IgD-negative memory B cell (primary cell): ENCODE measurements around the gene MAGI2. TPM values are rescaled to one million over a fixed set of nuclear protein-coding genes. Genes with fewer than 3 reads are reported as not detected.

Source experiments
- H3K27ac Mint-ChIP-seq, 3 donors: one replicate each; pipeline ENCODE4 v1.8.0; 2020 to 2022; ENCODE audit warnings: mild to moderate bottlenecking in 3 of 3, mixed read lengths in 3 of 3, moderate library complexity in 1 of 3
- H3K27me3 Mint-ChIP-seq: one replicate; pipeline ENCODE4 v1.8.0; 2021; ENCODE audit warnings: mixed read lengths
- H3K36me3 Mint-ChIP-seq: one replicate; pipeline ENCODE4 v1.8.0; 2020; ENCODE audit warnings: mild to moderate bottlenecking, mixed read lengths
- H3K4me1 Mint-ChIP-seq, 3 donors: one replicate each; pipeline ENCODE4 v1.8.0; 2020 to 2022; ENCODE audit warnings: mixed read lengths in 3 of 3, mild to moderate bottlenecking in 1 of 3
- H3K4me3 Mint-ChIP-seq, 4 donors: one replicate each; pipeline ENCODE4 v1.8.0; 2020 to 2022; ENCODE audit warnings: mild to moderate bottlenecking in 4 of 4, mixed read lengths in 4 of 4, moderate library complexity in 3 of 4
- H3K9me3 Mint-ChIP-seq, 3 donors: one replicate each; pipeline ENCODE4 v1.8.0; 2020 to 2021; ENCODE audit warnings: mixed read lengths in 3 of 3, mild to moderate bottlenecking in 1 of 3
- polyA plus RNA-seq: library from polyadenylated mRNA; unstranded; fragments of 300-500 nt; fragmentation: Illumina TruSeq; gene quantifications from one replicate; pipeline ENCODE4 v1.2.3, GENCODE V29; 2021

MAGI2 gene
- polyA plus RNA-seq, 1 donor from 2014 or later: not detected

DNA sequence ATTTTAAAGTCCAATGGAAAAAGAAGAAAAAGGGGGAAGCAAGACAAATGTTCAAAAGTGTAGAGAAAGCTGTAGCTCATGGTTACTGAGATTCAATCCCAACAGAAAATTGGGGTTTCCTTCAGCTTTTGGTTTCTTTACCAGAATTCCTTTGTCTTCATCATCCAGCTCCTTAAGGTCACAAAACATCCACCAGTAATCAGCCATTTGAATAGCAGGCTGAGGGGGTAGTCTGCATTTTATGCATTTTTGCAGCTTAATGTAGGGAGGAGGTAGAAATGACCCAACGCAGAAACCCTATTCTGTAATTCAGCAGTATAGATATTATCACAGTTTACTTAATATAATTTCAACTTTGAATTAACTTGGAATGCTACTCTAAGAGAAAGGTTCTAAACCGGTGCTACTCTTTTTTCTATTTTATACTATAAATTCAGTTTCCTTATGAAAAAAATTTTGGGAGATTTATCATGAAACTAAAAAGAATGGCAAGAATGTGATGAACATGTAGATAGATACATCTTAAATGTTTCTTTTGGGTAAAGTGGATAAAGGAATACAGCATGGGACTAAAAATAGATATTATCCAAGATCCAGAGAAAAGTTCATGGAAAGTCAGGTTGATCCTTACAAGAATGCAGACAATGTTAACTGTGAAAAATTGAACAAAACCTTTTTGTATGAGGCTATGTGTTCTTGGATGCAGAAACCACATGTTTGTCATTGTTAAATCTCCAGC lies 1058.0 kb downstream of the MAGI2 start:
- H3K9me3 Mint-ChIP-seq: peaks cover 0 to 2% (median 0%) of the 10 kb centered on the region in 3 donors
- no peaks in the 10 kb centered on the region for H3K36me3 Mint-ChIP-seq
- no peak overlapping the region for H3K27ac Mint-ChIP-seq
- no peaks in the 10 kb centered on the region for H3K27me3 Mint-ChIP-seq
- no peak overlapping the region for H3K4me3 Mint-ChIP-seq
- no peaks in the 10 kb centered on the region for H3K4me1 Mint-ChIP-seq

DNA sequence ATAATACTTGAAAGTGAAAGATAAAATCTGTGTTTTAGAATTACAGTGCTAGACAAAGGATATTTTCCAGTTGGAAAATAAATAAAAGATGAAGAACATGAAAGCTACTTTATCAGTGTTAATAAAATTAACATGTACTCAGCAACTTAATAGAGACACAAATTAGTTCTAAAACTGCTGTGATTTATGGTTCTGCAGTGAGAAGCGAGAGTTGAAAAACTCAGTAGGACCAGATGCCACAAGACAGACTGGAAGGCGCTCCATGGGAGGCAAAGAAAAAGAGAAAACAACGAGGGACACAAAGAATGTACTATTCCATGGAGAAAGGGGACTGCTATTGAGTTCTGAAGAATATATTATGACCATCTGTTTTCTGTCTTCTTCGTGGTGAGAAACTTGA lies 1064.4 kb downstream of the MAGI2 start:
- Mint-ChIP-seq H3K9me3 (no peaks in the 10 kb centered on the region), H3K4me3 (no peak overlapping the region), H3K27me3 (no peaks in the 10 kb centered on the region), H3K36me3 (no peaks in the 10 kb centered on the region), H3K4me1 (no peaks in the 10 kb centered on the region), H3K27ac (no peak overlapping the region)

DNA sequence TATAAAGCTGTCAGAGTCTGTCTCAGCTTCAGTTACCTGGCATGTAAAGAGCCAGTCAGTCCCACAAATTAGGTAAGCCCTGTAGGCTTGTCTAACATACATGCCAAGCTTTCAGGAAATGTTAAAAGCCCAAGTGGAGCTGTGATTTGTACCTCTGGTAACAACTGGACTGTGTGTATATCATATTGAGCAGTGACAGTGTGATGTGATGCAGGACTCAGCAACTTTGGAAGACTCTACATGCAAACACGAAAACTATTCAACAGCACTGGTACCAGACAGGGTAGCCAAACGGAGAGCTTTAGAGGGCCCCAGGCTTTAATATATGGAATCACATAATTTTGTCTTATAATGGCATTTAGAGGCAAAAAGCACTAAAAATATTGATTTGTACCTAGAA lies 1066.9 kb downstream of the MAGI2 start:
- H3K36me3 Mint-ChIP-seq: no peaks in the 10 kb centered on the region
- H3K4me3 Mint-ChIP-seq: no peak overlapping the region
- no peaks in the 10 kb centered on the region for H3K4me1 Mint-ChIP-seq
- H3K9me3 Mint-ChIP-seq: peaks cover 0 to 4% (median 3%) of the 10 kb centered on the region in 3 donors
- no peak overlapping the region for H3K27ac Mint-ChIP-seq
- no peaks in the 10 kb centered on the region for H3K27me3 Mint-ChIP-seq

DNA sequence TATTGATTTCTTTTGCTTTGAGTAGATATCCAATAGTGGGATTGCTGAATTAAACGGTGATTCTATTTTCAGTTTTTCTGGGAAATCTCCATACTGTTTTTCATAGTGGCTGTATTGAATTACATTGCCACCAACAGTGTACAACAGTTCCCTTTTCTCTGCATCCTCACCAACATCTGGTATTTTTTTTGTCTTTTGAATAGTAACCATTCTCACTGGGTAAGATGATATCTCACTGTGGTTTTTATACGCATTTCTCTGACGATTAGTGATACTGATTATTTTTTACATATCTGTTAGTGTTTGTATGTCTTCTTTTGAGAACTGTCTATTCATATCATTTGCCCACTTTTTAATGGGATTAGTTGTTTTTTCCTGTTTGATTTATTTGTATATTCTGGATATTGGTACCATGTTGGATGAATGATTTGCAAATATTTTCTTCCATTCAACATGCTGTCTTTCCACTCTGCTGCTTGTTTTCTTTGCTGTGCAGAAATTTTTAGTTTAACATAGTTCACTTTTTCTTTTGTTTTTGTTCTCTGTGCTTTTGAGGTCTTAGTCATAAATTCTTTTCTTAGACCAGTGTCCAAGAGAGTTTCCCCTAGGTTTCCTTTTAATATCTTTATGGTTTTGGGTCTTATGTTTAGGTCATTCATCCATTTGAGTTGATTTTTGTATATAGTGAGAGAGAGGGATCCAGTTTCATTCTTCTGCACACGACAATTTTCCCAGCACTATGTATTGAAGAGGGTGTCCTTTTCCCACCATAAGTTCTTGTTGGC lies 1070.2 kb downstream of the MAGI2 start:
- Mint-ChIP-seq H3K9me3 (peaks cover 0 to 4% (median 3%) of the 10 kb centered on the region in 3 donors), H3K27ac (no peak overlapping the region)

DNA sequence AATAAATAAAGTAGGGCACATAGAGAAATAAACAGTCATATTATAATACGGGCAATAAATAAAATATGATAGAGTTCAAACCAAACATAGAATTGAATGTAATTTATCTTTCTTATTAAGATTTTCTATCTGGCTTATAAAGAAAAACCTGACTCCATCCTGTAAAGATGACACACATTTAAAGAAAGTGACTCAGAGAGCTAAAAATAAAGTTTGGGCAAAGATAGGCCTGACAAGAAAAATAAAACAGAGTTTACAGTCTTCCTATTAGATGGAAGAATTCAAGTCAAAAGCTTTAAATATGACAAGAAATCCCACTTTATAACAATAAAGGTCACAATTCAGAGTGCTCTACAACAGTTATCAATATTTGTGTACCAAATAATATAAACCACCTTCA lies 1074.3 kb downstream of the MAGI2 start:
- Mint-ChIP-seq H3K4me3 (no peak overlapping the region), H3K4me1 (no peaks in the 10 kb centered on the region), H3K27ac (no peak overlapping the region), H3K27me3 (no peaks in the 10 kb centered on the region), H3K9me3 (peaks cover 0 to 6% (median 5%) of the 10 kb centered on the region in 3 donors), H3K36me3 (peaks cover 2% of the 10 kb centered on the region)

More for the DNA sequence above, 1070.2 kb downstream of the MAGI2 start:
- Mint-ChIP-seq H3K4me3 (no peak overlapping the region), H3K4me1 (no peaks in the 10 kb centered on the region), H3K27me3 (no peaks in the 10 kb centered on the region), H3K36me3 (peaks cover 2% of the 10 kb centered on the region)

- H3K4me3 Mint-ChIP-seq: no peak overlapping the region
- H3K27me3 Mint-ChIP-seq: no peaks in the 10 kb centered on the region
- H3K4me1 Mint-ChIP-seq: no peaks in the 10 kb centered on the region
- peaks cover 0 to 10% (median 3%) of the 10 kb centered on the region in 3 donors for H3K9me3 Mint-ChIP-seq
- H3K36me3 Mint-ChIP-seq: peaks cover 2% of the 10 kb centered on the region
- no peak overlapping the region for H3K27ac Mint-ChIP-seq
These were observed 1075.9 kb downstream of the MAGI2 start for GRCh38 chr7:78377532-78377931.

- H3K4me1 Mint-ChIP-seq: no peaks in the 10 kb centered on the region
- peaks cover 0 to 5% (median 0%) of the 10 kb centered on the region in 3 donors for H3K9me3 Mint-ChIP-seq
- H3K4me3 Mint-ChIP-seq: no peak overlapping the region
- H3K27me3 Mint-ChIP-seq: no peaks in the 10 kb centered on the region
- no peaks in the 10 kb centered on the region for H3K36me3 Mint-ChIP-seq
- H3K27ac Mint-ChIP-seq: no peak overlapping the region
These were observed 1082.5 kb downstream of the MAGI2 start for GRCh38 chr7:78370936-78371335.

DNA sequence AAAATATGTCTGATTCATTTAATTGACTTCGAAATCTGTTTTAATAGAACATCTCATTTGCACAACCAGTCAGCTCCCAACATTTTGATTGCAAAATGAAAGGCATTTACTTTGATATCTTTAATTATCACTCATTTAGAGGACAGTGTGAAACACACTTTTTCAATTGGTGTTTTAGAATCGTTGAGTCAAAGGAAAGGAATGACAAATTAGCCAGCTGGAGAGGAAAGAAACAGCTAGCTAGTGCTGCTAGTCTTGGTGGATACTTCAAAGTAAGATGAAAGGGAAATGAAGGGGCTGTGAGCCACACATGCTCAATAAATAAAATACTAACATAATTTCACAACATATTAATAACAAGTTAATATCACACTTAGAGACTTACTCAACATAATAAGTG lies 1084.7 kb downstream of the MAGI2 start:
- Mint-ChIP-seq H3K9me3 (peaks cover 0 to 3% (median 0%) of the 10 kb centered on the region in 3 donors), H3K27me3 (no peaks in the 10 kb centered on the region), H3K36me3 (peaks cover 1% of the 10 kb centered on the region), H3K4me3 (no peak overlapping the region), H3K4me1 (no peaks in the 10 kb centered on the region), H3K27ac (no peak overlapping the region)

DNA sequence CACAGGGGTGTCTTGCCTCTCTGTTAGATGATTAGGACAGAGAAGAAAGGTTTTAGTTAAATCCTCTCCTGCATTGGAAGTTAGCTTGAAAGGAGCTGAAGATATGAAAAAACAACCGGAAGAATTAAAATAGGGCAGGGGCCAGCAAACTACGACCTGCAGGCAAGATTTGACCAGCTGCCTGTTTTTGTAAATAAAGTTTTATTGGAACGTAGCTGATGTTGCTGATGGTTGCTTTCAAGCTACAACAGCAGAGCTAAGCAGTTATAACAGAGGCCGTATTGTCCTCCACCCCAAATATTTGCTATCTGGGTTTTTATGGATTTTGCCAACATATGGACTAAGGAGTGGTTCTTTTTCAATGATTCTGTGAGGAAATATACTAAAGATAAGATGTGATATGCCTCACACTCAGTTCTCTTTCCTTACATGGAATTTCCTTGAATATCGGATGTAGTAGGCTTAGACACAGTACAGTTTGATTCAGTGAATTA lies 1086.1 kb downstream of the MAGI2 start:
- Mint-ChIP-seq H3K4me3 (no peak overlapping the region), H3K36me3 (peaks cover 1% of the 10 kb centered on the region), H3K9me3 (no peaks in the 10 kb centered on the region), H3K27ac (no peak overlapping the region), H3K27me3 (no peaks in the 10 kb centered on the region), H3K4me1 (no peaks in the 10 kb centered on the region)

GRCh38 chr7:78363866-78364265 lies 1089.6 kb downstream of the MAGI2 start:
- no peak overlapping the region for H3K4me3 Mint-ChIP-seq
- H3K9me3 Mint-ChIP-seq: no peaks in the 10 kb centered on the region
- H3K4me1 Mint-ChIP-seq: no peaks in the 10 kb centered on the region
- H3K27me3 Mint-ChIP-seq: no peaks in the 10 kb centered on the region
- no peak overlapping the region for H3K27ac Mint-ChIP-seq
- H3K36me3 Mint-ChIP-seq: peaks cover 1% of the 10 kb centered on the region

GRCh38 chr7:78359836-78360235 lies 1093.6 kb downstream of the MAGI2 start:
- no peak overlapping the region for H3K4me3 Mint-ChIP-seq
- no peak overlapping the region for H3K27ac Mint-ChIP-seq
- no peaks in the 10 kb centered on the region for H3K4me1 Mint-ChIP-seq
- H3K27me3 Mint-ChIP-seq: peaks cover 2% of the 10 kb centered on the region
- H3K9me3 Mint-ChIP-seq: no peaks in the 10 kb centered on the region
- peaks cover 1% of the 10 kb centered on the region for H3K36me3 Mint-ChIP-seq

DNA sequence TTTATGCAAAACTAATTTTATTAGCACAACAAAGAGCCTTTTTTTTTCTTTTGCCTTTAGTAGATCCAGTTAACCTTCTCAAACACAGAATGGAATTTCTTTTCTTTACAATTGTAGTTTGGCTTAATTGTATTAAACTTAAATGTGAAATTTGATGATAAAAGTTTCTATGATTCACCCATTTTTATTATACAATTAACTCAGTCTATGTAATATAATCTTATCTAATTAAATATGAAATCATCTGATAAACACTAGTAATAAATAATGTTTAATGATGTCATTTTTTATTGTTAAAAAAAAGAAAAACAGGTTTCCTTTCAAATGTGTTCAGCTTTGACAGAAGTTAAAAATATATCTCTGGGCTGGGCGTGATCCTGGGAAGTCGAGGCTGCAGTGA lies 1095.8 kb downstream of the MAGI2 start:
- Mint-ChIP-seq H3K36me3 (no peaks in the 10 kb centered on the region), H3K27ac (no peak overlapping the region), H3K4me1 (no peaks in the 10 kb centered on the region), H3K4me3 (no peak overlapping the region), H3K27me3 (peaks cover 2% of the 10 kb centered on the region), H3K9me3 (no peaks in the 10 kb centered on the region)

- Mint-ChIP-seq H3K4me3 (no peak overlapping the region), H3K4me1 (no peaks in the 10 kb centered on the region), H3K27ac (no peak overlapping the region), H3K36me3 (no peaks in the 10 kb centered on the region), H3K9me3 (no peaks in the 10 kb centered on the region), H3K27me3 (peaks cover 2% of the 10 kb centered on the region)
These were observed 1097.6 kb downstream of the MAGI2 start for GRCh38 chr7:78355834-78356233.

GRCh38 chr7:78350926-78351325 lies 1102.5 kb downstream of the MAGI2 start:
- Mint-ChIP-seq H3K4me1 (no peaks in the 10 kb centered on the region), H3K27ac (no peak overlapping the region), H3K4me3 (no peak overlapping the region), H3K9me3 (no peaks in the 10 kb centered on the region), H3K36me3 (no peaks in the 10 kb centered on the region), H3K27me3 (no peaks in the 10 kb centered on the region)

DNA sequence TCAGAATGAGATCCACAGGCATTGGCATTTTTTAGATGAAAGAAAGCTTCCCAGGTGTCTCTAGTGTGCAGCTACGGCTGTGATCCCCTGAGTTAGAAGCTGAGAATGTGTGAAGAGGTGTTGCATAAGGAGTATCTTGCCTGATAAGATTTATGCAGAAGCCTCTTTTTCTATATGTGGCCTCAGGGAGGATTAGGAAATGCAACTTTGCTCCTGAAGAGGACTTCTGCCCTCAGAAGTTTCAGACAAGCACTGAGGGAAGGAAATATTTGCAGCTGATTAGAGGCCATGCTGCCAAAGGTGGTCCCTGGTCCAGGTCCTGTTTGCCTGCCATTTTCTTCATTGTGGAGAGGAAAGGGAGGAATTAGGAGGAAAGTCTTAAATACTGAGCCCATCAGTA lies 1103.1 kb downstream of the MAGI2 start:
- Mint-ChIP-seq H3K4me1 (no peaks in the 10 kb centered on the region), H3K9me3 (no peaks in the 10 kb centered on the region), H3K27me3 (no peaks in the 10 kb centered on the region), H3K27ac (no peak overlapping the region), H3K36me3 (no peaks in the 10 kb centered on the region), H3K4me3 (no peak overlapping the region)

- Mint-ChIP-seq H3K27me3 (no peaks in the 10 kb centered on the region), H3K4me1 (no peaks in the 10 kb centered on the region), H3K4me3 (no peak overlapping the region), H3K27ac (no peak overlapping the region), H3K36me3 (no peaks in the 10 kb centered on the region), H3K9me3 (no peaks in the 10 kb centered on the region)
These were observed 1106.6 kb downstream of the MAGI2 start for GRCh38 chr7:78346827-78347226.
